NK-92 treated with Interleukin-12 subunit alpha and Interleukin-12 subunit beta, amount 100 ng/mL, for 24 hours (cell line): Measurements from ENCODE around the gene BLOC1S5.
"Not testable (repeated sequence)": the region's sequence is repeated elsewhere in the genome, so short reads cannot be mapped to it uniquely, and the experiment has no call there.

Experiments
- DNase-seq: peaks from one replicate; lab custom pipeline; 2025; lab: John Stamatoyannopoulos, UW

BLOC1S5 gene

DNA sequence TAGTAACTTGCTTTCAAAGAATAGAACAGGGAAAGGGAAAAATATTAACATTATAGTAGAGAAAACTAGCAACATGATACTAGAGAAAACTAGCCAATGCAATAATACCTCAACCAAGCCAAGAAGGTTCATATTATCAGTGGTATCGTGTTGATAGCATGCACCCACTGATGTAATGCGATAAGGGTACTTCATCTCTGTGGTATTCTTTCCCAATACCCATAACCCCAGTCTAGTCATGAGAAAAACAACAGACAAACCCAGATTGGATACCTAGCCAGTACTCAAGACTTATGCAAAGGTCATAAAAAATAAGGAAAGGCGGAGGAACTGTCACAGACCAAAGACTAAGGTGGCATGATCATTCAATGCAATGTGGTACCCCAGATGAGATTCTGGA is 21.0 kb downstream of the BLOC1S5 start:
- no peak for DNase-seq

DNA sequence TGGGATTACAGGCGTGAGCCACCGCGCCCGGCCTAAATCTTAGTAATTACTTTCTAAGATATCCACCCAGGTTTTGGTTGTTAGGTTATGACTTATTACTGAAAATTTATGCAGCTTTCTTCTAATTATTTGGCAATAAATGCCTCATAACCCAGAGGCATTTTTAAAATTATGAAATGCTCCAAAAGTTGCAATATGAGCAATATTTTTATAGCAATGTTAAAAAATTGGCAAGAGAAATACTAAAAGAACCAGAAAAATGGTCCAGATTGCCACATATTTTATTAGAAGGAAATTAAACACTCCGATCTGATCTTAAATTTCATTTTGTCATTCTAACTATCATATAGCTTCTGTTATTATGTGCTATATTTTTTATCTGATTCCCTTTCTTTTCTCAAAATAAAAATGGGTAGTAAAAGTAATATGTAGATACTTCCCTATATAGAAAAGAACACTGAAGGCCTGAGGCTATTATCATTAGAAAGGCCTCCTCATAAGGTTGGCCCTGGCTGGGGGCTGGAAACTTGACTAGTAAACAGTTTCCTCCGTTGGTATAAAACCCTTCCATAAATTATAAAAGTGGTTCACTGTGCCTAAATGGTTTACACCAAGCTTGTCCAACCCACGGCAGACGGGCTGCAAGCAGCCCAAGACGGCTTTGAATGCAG is 22.1 kb downstream of the BLOC1S5 start:
- DNase-seq: no peak

DNA sequence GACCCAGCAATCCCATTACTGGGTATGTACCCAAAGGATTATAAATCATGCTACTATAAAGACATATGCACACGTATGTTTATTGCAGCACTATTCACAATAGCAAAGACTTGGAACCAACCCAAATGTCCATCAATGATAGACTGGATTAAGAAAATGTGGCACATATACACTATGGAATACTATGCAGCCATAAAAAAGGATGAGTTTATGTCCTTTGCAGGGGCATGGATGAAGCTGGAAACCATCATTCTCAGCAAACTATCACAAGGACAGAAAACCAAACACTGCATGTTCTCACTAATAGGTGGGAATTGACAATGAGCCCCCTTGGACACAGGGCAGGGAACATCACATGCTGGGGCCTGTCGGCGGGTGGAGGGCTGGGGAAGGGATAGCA is 30.1 kb downstream of the BLOC1S5 start:
- not testable (repeated sequence) for DNase-seq

DNA sequence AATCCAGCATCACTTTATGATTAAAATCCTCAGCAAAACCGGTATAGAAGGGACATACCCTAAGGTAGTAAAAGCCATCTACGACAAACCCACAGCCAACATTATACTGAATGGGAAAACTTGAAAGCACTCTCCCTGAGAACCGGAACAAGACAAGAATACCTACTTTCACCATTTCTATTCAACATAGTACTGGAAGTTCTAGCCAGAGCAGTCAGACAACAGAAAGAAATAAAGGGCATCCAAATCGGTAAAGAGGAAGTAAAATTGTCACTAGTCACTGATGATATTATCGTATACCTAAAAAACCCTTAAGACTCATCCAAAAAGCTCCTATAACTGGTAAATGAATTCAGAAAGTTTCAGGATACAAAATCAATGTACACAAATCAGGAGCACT is 33.3 kb downstream of the BLOC1S5 start:
- DNase-seq: no peak

DNA sequence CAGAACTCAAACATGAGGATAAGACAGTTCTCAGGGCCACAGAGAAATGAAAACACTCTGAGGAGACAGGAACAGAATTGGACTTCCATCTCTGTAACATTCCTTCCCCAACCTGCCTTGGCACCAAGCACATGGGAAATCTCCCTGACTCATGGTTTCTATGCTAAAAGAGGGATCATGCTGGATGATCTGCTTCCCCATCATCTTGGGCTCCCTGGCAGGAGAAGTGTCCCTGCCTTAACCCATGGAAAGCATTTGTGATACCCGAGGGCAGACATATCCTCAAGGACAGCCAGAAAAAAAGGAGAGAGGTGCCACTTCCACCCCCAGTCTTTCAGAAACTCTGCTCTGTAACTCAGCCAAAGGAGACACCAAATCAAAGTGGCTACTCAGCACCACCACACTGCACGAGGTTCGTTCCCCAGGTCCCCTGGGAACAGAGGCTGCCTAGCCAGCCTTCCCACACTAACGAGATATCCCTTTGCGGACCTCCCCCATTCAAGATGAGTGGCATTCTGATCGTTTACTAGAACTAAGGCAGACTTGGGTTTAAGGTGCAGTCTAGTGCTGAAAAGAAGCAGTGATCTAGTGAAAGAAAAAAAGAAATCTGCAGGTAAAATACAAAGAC is 34.8 kb downstream of the BLOC1S5 start:
- no peak for DNase-seq

DNA sequence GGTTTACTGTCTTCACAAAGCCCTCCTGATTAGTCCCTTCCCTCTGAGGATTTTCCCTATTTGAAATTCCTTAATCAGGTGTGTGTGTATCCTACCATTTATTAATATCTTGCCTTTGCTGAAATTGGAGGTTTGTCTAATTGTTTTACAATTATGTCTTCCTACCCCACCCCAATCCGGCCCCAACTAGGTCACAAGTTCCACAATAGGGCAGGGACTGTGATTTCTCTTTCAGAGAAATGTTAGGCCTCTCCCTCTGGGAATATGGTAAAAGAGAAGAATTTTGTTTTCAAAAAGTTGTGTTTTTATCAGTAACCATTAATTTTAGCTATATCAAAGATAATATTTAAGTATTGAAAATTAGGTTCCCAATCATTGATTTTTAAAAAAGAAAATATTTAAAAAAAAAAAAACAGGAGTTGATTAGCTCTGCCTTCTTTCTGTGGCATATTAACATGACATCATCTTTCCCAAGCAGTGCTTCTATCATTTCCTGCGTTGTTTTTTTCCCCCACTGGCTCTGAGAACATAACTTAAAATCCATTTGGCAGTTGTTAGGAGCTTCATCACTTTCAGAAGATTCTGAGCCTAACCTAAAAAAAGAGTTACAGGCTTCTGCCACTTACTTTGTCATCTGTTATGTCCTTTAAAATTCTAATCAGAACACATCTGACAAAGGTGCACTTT is 36.1 kb downstream of the BLOC1S5 start:
- DNase-seq: no peak

DNA sequence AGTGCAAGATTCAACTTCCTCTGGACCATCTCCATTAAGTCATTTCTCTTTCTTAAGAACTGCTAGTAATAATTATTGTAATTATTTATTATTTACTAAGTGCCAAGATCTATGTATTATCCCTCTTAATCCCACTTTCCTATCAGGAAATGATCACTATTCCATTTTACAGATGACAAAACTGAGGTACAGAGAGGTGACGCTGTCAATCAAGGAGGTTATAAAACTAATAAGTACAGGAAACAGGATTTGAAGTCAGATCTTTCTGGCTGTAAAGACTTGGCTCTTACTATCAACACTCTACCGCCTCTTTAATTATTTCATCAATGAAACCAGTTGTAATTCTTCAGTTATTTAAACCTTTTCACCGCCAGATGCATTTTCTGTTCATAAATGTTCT is 37.4 kb downstream of the BLOC1S5 start:
- DNase-seq: no peak

DNA sequence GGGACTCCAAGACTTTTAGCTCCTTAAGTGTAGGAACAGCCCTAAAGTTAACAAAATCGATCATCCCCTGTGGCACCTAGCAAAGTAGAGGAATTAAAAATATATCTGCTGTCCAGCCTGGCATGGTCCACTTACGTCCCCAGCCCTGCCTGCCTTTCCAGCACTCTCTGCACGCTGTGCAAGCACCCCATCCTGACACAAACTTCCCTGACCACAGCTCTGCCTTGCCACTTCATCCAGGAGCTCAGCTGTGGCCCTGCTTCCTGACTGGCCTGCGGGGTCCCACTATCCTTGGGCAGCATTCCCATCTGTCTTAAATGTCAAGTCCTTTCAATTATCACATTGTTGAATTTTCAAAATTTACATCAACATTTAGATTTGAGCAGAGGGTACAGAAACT is 39.0 kb downstream of the BLOC1S5 start:
- no peak for DNase-seq

DNA sequence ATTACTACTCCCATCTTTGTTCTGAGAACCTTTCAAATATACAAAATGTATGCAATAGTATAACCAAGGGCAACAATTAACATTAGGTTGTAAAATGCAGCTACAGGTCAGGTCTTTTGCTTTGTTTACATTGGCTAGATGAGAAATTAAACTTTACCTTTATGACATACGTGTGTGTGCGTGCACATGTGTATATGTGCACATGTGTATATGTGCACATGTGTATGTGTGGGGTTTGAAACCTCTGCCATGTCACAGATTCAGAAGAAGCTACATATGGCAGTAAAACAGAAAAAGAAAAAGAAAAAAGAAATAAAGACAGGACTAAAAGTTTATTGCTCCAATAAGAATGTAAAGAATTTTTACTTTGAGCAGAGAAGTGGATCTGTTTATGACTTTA is 40.6 kb downstream of the BLOC1S5 start:
- DNase-seq: no peak

DNA sequence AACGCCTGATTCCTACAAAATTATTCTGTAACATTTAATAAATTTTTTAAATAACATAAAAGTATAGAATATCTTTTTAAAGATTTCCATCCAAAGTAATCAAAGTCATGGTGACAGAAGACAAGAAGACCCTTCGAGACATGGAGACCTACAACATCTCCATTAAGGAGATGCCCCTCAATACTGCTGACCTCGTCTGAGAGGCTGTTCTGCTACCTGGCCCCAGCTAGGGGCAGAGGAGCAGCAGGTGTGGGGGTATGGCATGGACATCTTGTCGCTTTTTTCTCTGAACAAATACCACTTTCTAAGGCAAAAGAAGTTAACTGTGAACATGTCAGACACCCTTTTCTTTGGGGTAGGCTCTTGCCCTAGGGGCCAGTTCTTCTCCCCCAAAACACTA is 44.1 kb downstream of the BLOC1S5 start:
- DNase-seq: no peak

DNA sequence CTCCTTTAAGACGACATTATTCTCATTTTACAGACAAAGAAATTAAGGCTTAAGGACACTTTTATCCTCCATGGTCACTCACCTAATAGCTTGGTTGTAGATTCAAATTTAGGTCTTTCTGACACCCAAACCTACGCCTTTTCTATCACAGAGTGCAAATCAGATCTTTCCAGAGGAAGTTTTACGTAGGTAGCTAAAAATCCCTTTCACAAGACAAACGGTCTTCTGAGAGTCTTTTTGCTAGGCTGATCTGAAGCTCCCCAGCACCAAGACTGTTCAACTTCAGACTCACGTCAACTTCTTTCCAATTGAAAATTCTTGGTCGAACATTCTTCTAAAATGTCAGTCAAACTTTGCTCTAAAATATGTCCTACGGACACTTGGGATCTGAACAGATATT is 46.5 kb downstream of the BLOC1S5 start:
- no peak for DNase-seq

DNA sequence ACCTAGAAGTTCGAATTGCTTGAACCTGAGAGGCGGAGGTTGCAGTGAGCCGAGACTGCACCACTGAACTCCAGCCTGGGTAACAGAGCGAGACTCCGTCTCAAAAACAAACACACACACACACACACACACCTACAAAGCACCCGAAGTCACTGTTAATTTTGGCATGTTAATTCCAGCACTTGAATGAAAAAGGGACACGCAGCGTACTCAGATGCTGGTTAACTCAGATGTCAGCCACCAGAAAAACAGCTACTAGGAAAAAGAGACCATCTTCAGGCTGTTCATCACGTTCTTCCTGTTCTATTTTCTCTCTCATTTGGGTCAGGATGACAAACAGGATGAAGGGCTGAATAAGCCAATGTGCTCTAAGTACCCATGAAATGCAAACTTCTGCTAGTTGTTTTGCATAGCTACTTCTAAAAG is 46.9 kb downstream of the BLOC1S5 start:
- no peak for DNase-seq

DNA sequence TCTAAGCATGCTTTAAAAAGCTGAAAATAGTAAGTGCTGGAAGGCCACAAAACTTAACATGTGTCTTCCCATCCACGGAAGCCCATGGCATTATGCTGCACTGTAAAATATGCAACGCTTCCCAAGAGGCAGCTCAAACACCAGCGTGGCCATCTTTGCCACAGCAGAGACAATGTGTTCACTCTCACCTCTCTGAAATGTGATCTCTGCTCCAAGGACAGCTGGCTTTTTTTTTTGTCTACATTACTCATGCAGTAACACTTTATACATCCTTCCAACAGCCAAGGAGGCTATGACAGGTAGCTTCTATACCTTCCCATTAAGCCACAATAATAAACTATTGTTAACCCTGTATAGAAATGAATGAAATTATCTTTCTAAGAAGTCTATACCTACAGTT is 49.2 kb downstream of the BLOC1S5 start:
- DNase-seq: no peak

DNA sequence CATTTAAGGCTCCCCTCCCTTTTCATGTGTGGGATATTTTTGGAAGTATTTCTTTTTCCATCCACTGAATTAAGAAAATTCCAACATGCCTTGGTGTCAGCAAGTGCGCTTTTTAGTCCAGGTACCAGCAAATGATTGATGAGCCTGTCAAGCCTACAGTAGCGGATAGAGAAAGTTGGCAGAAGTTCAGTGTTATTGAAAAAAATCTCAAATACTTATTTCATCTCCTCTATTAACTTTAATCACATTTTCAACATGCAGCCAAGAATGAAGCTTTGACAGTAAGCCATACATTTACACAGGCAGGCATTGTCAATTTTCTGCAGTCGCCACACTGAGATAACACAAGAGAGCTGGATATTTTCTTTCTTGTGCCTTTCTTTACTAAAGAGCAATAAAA is 50.4 kb downstream of the BLOC1S5 start:
- DNase-seq: no peak

DNA sequence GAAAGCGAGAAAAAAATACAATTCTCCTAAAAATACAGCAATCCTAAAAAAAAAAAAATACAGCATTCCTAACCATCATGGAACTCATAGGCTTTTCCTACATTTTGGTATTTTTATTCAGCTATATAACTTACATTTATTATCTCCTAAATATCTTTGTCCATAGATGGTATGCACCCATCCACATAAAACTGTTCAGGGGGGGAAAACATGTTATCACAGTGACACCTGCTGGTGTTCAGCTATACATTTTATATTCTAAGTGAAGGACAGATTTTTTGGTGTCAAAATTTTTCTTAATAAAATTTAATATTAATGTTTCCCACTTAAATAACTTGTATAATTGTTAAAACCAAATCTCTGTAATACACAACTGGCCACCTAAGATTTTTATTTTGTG is 58.0 kb downstream of the BLOC1S5 start:
- DNase-seq: no peak

DNA sequence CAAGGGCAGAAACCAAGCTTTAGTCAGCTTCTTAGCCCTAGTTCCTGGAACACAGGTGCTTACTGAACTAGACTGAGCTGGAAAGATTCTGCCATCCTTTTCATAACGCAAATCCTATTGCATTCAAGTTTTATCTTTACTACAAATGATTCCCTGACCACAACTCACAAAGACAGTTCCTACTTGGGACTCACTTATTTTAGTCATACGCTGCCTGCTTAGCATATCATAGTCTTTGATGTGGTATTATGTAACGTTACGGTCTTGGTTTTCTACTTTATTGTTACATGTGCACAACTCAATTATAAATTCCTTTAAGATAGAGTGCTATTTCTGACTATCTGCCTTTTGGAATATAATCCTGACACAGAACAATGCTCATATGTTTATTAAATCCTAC is 59.1 kb downstream of the BLOC1S5 start:
- DNase-seq: no peak

DNA sequence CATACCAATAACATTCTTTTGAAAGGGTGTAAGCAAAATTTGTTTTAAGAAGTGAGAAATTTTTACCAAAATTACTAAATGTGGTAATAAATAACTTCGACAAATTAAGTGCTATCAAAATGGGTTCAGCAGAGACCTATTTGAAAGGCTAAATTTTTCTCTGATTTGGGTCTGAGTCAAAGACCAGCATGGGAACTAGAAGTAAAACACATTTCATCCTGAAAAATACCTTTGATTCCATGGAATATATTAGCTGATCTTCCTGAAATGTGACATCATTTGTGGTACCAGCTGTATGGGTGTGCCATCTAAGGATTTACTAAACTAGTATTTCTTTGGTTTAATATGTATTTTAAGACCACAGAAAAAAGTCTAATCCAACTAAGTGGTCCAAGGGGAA is 63.6 kb downstream of the BLOC1S5 start:
- DNase-seq: no peak

DNA sequence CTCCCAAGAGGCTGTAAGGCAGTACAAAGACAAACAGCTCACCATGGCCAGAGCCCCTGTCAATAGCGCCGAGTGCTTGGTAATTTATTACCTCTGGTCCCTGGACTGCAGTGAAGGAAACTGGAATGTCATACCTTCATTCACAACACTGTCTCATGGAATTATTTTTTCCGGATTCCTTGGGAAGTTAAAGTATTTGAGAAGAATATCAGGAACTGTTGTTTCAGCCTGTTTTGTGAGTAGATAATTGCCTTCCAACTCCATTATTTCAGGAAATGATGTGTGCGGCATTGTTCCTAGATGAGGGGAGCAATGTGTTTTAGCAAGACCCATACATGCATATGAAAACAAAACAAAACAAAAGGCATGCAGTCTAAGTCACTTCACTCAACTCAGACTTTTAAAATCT is 64.0 kb downstream of the BLOC1S5 start:
- DNase-seq: no peak

DNA sequence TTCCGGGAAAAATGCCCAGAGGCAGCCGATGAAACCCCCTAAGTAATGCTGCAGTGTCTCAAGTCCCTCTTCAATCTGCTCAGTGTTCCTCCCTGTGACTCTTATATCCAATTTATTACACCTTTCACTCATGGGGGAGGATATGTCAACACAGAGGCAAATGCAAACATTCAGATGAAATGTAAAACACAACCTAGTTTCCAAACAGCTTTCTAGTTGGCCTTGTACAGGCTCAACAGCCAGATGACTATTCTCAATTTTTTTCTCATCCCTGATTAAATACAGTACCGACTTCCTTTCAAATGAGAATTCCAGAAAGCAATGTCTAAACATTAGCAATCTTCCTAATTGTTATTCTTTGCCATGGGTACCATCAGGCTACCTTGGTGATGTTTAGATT is 65.0 kb downstream of the BLOC1S5 start:
- no peak for DNase-seq

DNA sequence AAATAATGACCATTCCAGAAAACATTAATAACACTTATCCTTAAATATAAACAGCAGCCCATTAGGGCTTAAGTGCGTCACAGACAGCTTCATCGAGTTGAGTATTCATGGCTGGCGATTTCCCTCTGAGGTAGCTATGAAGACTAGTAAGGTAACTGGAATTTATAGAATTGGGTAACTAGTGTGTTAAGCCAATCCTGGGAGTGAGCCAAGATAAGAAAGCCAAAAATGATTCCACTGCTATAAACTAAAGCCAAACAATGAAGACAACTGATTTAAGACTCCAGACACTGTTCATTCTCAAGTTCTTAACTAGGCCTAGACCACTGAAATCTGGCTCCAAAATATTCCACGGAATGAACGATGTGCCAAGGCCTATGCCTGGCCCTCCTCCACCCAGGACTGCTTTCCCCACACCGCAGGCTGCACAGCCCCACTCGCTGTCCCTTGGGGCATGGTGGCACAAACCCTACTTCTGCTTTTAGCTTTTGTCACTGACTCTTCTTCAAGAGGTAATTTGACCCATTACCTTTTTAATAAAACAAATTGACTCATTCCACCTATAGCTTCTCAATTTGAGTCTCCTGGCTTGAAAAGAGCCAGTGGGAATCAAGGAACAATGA is 66.0 kb downstream of the BLOC1S5 start:
- DNase-seq: no peak

DNA sequence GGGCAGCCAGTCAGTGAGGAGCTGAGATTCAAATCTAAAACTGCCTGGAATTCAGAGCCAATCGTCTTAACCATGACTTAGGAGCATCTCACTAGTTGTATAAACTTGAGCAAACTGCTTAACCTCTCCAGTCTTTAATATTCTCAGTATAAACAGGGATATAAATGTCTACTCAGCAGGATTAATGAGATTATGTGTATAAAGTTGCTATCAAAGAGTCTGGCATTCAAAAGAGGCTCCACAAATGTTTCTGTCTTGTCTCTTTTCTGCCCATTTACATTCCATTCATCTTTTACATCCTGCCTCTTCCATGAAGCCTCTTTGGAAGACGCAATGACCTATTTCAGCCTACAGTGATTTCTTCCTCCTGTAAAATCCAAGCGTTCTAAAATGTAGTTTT is 66.9 kb downstream of the BLOC1S5 start:
- DNase-seq: no peak

DNA sequence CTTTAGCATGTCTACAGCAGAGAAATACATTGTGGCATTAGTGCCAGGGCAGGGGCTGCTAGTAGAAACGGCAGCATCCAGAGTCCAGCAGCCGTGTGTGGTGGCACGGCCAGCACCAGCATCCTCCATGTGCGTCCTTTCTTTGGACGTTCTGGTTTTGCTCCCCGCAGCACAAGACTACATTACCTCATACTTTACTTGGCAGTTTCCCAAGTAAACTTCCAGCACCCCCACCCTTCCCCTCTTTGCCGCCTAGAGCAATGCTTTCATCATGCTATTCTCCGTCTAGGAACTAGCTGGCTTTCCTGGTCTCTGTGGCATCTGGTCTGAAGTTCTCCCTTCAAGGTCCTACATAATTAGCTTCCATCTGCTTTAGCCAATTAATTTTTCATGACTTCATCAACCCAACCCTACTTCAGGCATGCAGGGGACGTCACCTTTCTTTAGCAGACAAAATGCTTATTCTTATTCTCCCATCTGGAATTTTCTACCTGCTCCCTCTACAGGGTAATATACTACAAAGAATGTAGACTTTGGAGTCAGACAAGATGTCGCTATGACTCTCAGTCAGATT is 67.6 kb downstream of the BLOC1S5 start:
- DNase-seq: no peak

DNA sequence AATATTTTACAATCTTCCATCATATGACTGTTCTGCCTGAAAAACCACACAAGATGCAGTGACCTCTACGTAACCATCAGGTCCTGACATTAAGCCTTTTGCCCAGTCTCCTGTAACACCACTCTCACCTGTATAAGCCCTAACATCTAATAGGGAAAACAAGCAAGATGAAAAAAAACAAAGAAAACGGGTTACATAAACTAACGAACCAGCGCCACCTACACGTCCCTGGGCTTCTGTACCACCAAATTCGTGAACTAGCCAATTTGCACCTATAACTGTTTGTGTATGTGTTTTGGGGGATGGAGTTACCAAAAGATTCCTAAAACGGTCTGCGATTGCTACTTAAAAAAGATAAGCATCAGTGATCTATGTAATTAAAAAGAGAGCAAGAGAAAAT is 70.2 kb downstream of the BLOC1S5 start:
- no peak for DNase-seq
